Measurements from ENCODE around the gene CDYL2. TPM values are rescaled to one million over a fixed set of nuclear protein-coding genes. Genes with fewer than 3 reads are reported as not detected.

The CDYL2 gene, protein sequence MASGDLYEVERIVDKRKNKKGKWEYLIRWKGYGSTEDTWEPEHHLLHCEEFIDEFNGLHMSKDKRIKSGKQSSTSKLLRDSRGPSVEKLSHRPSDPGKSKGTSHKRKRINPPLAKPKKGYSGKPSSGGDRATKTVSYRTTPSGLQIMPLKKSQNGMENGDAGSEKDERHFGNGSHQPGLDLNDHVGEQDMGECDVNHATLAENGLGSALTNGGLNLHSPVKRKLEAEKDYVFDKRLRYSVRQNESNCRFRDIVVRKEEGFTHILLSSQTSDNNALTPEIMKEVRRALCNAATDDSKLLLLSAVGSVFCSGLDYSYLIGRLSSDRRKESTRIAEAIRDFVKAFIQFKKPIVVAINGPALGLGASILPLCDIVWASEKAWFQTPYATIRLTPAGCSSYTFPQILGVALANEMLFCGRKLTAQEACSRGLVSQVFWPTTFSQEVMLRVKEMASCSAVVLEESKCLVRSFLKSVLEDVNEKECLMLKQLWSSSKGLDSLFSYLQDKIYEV
- 93.4 and 97.1 TPM in 2 replicates for total RNA-seq

DNA sequence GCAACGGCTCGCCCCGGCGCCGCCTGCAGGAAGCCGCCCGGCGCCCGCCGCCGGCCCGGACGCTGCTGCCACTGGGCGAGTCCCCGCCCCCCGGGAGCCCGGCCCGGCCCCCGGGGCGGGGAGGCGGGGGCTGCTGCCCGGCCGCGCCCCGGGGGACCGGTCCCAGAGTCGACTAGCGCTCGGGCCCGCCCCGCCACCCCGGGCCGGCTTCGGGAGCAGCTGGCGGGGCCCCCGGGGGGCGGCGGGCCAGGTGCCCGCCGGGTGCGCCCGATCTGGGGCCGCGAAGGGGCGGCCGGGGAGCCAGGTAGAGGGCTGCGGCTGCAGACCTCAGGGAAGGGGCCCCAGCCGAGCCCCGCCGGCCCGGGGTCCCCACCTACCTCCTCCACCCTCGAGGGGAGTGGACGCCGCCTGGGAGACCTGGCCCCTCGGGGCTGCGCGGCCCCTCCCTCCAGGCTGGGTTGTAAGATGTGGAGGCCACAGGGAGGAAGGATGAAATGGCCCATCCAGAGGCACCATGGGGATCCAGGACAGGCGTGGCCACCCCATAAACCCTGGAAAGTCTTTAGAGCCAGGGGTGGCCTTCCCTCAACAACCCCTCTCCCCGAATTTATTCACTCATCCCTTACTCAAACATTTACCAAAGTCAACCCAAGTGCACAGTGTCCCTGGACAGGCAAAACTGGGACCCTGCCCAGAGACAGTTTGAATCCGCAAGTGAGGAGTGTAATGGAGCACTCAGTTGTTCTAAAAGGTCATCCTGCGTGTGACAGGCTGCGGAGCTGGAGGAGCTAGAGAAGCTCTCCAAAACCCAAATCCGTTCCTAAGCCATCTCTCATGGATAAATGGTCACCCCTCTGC, at the start of gene CDYL2:
CDYL2 (minus strand) TSS at position 73 of the 858 bp plus-strand sequence. CDS start 425 bp downstream, outside the sequence.
- Mint-ChIP-seq H3K9me3 (peaks cover 18% of the 10 kb centered on the region), H3K4me1 (ENCODE audit: low read depth) (peaks cover 50% of the 10 kb centered on the region), H3K4me3 (peak within 1 kb of the TSS; percentile 95), H3K36me3 (ENCODE audit: low read depth) (peaks cover 18% of the 10 kb centered on the region), H3K27me3 (ENCODE audit: insufficient read depth) (no peaks in the 10 kb centered on the region), H3K27ac (peak within 1 kb of the TSS; percentile 98)
- intact Hi-C loops (cut with micrococcal nuclease) = loop anchor here (5.0 to 10.0 kb wide), 5 partner anchors 62 to 1200 kb away; partner anchors contain the start of gene MAF
- DNase-seq (ENCODE audit: low spot score) = peak; percentile 69

DNA sequence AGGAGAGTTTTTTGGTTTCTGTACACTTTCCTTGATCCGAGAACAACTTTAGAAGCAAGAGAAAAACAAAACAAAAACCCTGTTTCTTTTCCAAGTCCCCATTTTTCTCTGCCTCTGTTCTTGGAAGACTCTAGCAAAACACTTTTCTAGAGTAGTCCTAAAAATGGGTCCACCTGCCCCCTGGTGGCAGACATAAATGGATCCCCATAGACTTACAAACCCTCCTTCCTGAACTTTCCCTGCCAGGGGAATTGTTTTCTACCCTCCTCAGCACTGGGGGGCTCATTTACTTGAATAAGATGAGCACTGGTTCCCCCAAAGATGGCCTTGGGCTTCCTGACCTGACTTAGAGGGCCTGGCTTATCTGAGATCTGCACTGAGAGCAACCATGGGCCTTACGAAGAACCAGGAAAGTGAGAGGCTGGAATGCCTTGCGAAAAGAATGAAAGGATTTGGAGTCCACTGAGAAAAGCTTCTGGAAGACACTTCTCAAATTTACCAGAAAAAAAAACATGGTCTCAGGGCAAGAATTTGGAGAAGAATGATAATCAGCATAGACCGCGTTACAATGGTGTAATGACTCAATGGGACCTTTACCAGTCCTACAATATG, 48.0 kb upstream of the CDYL2 start:
- peaks cover 1% of the 10 kb centered on the region for H3K27me3 Mint-ChIP-seq (ENCODE audit: insufficient read depth)
- H3K4me3 Mint-ChIP-seq = no peak overlapping the region
- no peak overlapping the region for H3K27ac Mint-ChIP-seq
- DNase-seq (ENCODE audit: low spot score) = no peak
- no peaks in the 10 kb centered on the region for H3K9me3 Mint-ChIP-seq
- intact Hi-C loops (cut with micrococcal nuclease) = loop anchor here (1.0 kb wide), 1 partner anchor 325 kb away; no protein-coding TSS in a partner anchor
- no peaks in the 10 kb centered on the region for H3K36me3 Mint-ChIP-seq (ENCODE audit: low read depth)
- no peaks in the 10 kb centered on the region for H3K4me1 Mint-ChIP-seq (ENCODE audit: low read depth)

DNA sequence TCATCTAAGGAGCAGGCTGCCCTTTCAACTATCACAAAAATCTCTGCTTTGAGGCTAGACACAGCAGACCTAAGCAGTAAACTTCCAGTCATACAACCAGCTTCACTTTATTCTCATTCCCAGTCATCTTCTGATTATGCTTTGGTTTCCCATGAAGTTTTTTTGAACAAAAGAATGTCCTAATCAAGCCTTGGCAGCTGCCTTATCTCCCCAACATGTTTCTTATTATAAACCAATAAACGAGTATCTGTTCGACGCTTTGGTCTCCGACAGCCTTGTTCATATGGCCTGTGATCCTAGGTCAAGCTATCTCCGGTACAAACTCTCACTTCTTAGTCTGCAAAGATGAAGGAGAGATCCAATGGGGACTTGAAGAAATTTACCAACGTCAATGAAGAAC, 47.4 kb upstream of the CDYL2 start:
- H3K4me3 Mint-ChIP-seq = no peak overlapping the region
- DNase-seq (ENCODE audit: low spot score) = no peak
- H3K9me3 Mint-ChIP-seq = no peaks in the 10 kb centered on the region
- H3K4me1 Mint-ChIP-seq (ENCODE audit: low read depth) = peaks cover 5% of the 10 kb centered on the region
- intact Hi-C loops (cut with micrococcal nuclease) = loop anchor here (1.0 kb wide), 1 partner anchor 325 kb away; no protein-coding TSS in a partner anchor
- no peak overlapping the region for H3K27ac Mint-ChIP-seq
- H3K27me3 Mint-ChIP-seq (ENCODE audit: insufficient read depth) = no peaks in the 10 kb centered on the region
- H3K36me3 Mint-ChIP-seq (ENCODE audit: low read depth) = no peaks in the 10 kb centered on the region

- H3K27me3 Mint-ChIP-seq (ENCODE audit: insufficient read depth) = peaks cover 4% of the 10 kb centered on the region
- H3K27ac Mint-ChIP-seq = no peak overlapping the region
- intact Hi-C loops (cut with micrococcal nuclease) = no loop called here
- peaks cover 2% of the 10 kb centered on the region for H3K36me3 Mint-ChIP-seq (ENCODE audit: low read depth)
- no peak for DNase-seq (ENCODE audit: low spot score)
- H3K4me1 Mint-ChIP-seq (ENCODE audit: low read depth) = peaks cover 5% of the 10 kb centered on the region
- H3K9me3 Mint-ChIP-seq = no peaks in the 10 kb centered on the region
- no peak overlapping the region for H3K4me3 Mint-ChIP-seq
Observed at GRCh38 chr16:80850757-80851156, 46.4 kb upstream of the CDYL2 start.

DNA sequence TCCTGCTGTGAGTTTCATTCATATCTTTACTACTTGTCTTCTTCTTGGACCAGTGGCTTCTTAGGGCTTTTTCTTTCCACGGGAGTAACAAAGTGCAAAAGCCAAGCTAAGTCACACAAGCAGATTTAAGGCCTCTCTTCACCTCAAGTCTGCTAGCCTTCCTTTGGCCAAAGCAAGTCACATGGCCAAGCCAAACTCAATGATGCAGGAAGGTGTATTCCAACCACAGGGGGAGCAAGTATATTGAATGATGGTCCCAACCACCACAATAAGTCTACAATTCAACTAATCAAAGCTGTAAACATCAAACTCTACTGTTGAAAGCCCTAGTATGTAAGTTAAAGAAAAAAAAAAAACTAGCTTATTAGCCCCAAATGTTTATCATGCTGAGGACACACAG, 44.5 kb upstream of the CDYL2 start:
- Mint-ChIP-seq H3K9me3 (peaks cover 13% of the 10 kb centered on the region), H3K27me3 (ENCODE audit: insufficient read depth) (peaks cover 4% of the 10 kb centered on the region), H3K4me1 (ENCODE audit: low read depth) (peaks cover 5% of the 10 kb centered on the region), H3K4me3 (no peak overlapping the region), H3K36me3 (ENCODE audit: low read depth) (peaks cover 2% of the 10 kb centered on the region), H3K27ac (no peak overlapping the region)
- intact Hi-C loops (cut with micrococcal nuclease) = no loop called here
- DNase-seq (ENCODE audit: low spot score) = no peak

- H3K4me1 Mint-ChIP-seq (ENCODE audit: low read depth) = peaks cover 5% of the 10 kb centered on the region
- no peak for DNase-seq (ENCODE audit: low spot score)
- intact Hi-C loops (cut with micrococcal nuclease) = no loop called here
- no peak overlapping the region for H3K27ac Mint-ChIP-seq
- no peak overlapping the region for H3K4me3 Mint-ChIP-seq
- peaks cover 2% of the 10 kb centered on the region for H3K36me3 Mint-ChIP-seq (ENCODE audit: low read depth)
- peaks cover 13% of the 10 kb centered on the region for H3K27me3 Mint-ChIP-seq (ENCODE audit: insufficient read depth)
- H3K9me3 Mint-ChIP-seq = peaks cover 22% of the 10 kb centered on the region
Observed at GRCh38 chr16:80846680-80847079, 42.3 kb upstream of the CDYL2 start.

DNA sequence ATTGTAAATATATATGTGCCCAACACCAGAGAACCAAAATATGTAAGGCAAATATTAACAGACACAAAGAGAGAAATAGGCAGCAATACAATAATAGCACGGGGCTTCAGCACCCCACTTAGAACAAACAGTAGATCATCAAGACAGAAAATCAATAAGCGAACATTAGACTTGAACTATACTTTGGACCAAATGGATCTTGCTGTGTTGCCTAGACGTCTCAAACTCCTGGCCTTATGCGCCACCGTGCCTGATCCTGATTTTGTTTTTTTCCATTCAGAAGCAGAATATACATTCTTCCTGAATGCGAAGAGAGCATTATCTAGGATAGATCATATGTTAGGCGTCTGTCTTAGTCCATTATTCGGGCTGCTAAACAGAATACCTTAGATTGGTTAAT, 41.9 kb upstream of the CDYL2 start:
- intact Hi-C loops (cut with micrococcal nuclease) = no loop called here
- peaks cover 22% of the 10 kb centered on the region for H3K9me3 Mint-ChIP-seq
- peaks cover 5% of the 10 kb centered on the region for H3K4me1 Mint-ChIP-seq (ENCODE audit: low read depth)
- DNase-seq (ENCODE audit: low spot score) = no peak
- peaks cover 17% of the 10 kb centered on the region for H3K27me3 Mint-ChIP-seq (ENCODE audit: insufficient read depth)
- no peak overlapping the region for H3K4me3 Mint-ChIP-seq
- peaks cover 2% of the 10 kb centered on the region for H3K36me3 Mint-ChIP-seq (ENCODE audit: low read depth)
- no peak overlapping the region for H3K27ac Mint-ChIP-seq

DNA sequence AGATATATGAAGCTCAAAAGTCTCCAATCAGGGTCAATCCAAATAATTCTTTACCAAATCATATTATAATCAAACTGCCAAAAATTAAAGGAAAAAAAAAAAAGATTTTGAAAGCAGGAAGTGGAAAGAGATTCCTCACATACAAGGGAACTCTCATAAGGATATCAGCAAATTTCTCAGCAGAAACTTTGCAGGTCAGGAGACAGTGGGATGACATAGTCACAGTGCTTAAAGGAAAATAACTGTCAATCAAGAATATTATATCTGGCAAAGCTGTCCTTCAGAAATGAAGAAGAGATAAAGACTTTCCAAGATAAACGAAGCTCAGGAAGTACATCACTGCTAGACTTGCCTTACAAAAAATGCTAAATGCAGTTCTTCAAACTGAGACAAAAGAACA, 40.0 kb upstream of the CDYL2 start:
- intact Hi-C loops (cut with micrococcal nuclease) = no loop called here
- Mint-ChIP-seq H3K4me1 (ENCODE audit: low read depth) (peaks cover 5% of the 10 kb centered on the region), H3K9me3 (peaks cover 22% of the 10 kb centered on the region), H3K4me3 (no peak overlapping the region), H3K36me3 (ENCODE audit: low read depth) (peaks cover 2% of the 10 kb centered on the region), H3K27ac (no peak overlapping the region), H3K27me3 (ENCODE audit: insufficient read depth) (peaks cover 23% of the 10 kb centered on the region)
- DNase-seq (ENCODE audit: low spot score) = no peak

- DNase-seq (ENCODE audit: low spot score) = no peak
- intact Hi-C loops (cut with micrococcal nuclease) = no loop called here
- H3K27ac Mint-ChIP-seq = no peak overlapping the region
- no peaks in the 10 kb centered on the region for H3K4me1 Mint-ChIP-seq (ENCODE audit: low read depth)
- no peak overlapping the region for H3K4me3 Mint-ChIP-seq
- peaks cover 22% of the 10 kb centered on the region for H3K9me3 Mint-ChIP-seq
- peaks cover 2% of the 10 kb centered on the region for H3K36me3 Mint-ChIP-seq (ENCODE audit: low read depth)
- H3K27me3 Mint-ChIP-seq (ENCODE audit: insufficient read depth) = peaks cover 30% of the 10 kb centered on the region
Observed at GRCh38 chr16:80841231-80841630, 36.8 kb upstream of the CDYL2 start.

- H3K27me3 Mint-ChIP-seq (ENCODE audit: insufficient read depth) = peaks cover 37% of the 10 kb centered on the region
- no peaks in the 10 kb centered on the region for H3K4me1 Mint-ChIP-seq (ENCODE audit: low read depth)
- DNase-seq (ENCODE audit: low spot score) = no peak
- intact Hi-C loops (cut with micrococcal nuclease) = no loop called here
- no peak overlapping the region for H3K4me3 Mint-ChIP-seq
- H3K9me3 Mint-ChIP-seq = peaks cover 6% of the 10 kb centered on the region
- H3K27ac Mint-ChIP-seq = no peak overlapping the region
- H3K36me3 Mint-ChIP-seq (ENCODE audit: low read depth) = no peaks in the 10 kb centered on the region
Observed at GRCh38 chr16:80837533-80838147, 33.2 kb upstream of the CDYL2 start.

DNA sequence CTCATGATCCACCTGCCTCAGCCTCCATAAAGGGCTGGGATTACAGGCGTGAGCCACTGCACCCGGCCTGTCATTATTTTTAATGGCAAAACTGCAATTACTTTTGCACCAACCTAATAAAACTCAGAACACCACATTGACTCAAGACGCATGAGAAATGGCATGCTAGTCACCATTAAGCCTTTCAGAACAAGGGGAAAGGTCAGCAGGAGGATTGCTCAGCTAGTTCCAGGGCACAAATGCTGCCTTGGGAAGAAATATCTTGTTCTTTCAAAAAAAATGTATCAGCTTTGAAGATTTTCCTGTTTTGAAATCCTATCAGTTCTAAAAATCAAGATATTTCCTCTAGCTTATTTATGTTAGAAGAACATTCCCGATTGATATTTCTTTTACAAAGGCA, 32.4 kb upstream of the CDYL2 start:
- Mint-ChIP-seq H3K4me3 (no peak overlapping the region), H3K4me1 (ENCODE audit: low read depth) (no peaks in the 10 kb centered on the region), H3K9me3 (peaks cover under 1% of the 10 kb centered on the region), H3K27ac (no peak overlapping the region), H3K27me3 (ENCODE audit: insufficient read depth) (peaks cover 35% of the 10 kb centered on the region), H3K36me3 (ENCODE audit: low read depth) (no peaks in the 10 kb centered on the region)
- intact Hi-C loops (cut with micrococcal nuclease) = no loop called here
- DNase-seq (ENCODE audit: low spot score) = no peak

- no peaks in the 10 kb centered on the region for H3K36me3 Mint-ChIP-seq (ENCODE audit: low read depth)
- no peaks in the 10 kb centered on the region for H3K4me1 Mint-ChIP-seq (ENCODE audit: low read depth)
- H3K4me3 Mint-ChIP-seq = no peak overlapping the region
- no peak for DNase-seq (ENCODE audit: low spot score)
- intact Hi-C loops (cut with micrococcal nuclease) = no loop called here
- H3K9me3 Mint-ChIP-seq = no peaks in the 10 kb centered on the region
- no peak overlapping the region for H3K27ac Mint-ChIP-seq
- H3K27me3 Mint-ChIP-seq (ENCODE audit: insufficient read depth) = peaks cover 30% of the 10 kb centered on the region
Observed at GRCh38 chr16:80836202-80836601, 31.8 kb upstream of the CDYL2 start.
